ENCODE data around the gene GRIK1.

Gene GRIK1

DNA sequence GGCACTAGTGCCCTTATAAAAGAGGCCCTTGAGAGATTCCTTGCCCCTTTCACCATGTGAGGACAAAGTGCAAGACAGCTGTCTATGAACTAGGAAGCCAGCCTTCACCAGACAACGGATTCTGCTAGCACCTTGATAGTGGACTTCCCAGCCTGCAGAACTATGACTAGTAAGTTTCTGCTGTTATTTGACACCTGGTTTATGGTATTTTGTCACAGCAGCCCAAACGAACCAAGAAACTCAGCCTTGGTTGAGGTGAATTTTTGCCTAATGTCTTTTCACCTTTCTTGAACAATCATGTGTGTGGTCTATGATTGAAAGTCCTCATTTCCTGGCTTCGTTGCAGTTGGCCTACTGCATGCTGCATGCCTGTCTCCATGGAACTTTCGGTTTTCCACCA lies 302.2 kb downstream of the GRIK1 start:
- Histone ChIP-seq H2AK5ac (ENCODE audit: low read length, severe bottlenecking) (peak overlapping the region; percentile 53), H3K79me1 (replicated peaks; ENCODE audit: low read length, poor library complexity, severe bottlenecking) (no peaks in the 10 kb centered on the region), H4K91ac (ENCODE audit: low read length) (no peak overlapping the region), H3K36me3 (ENCODE audit: control insufficient read depth in 1 of 2, insufficient read depth in 2 of 2, low read depth in 1 of 2, low read length in 2 of 2) (no peaks in the 10 kb centered on the region), H3K18ac (ENCODE audit: low read depth in 1 of 2, low read length in 2 of 2) (no peak overlapping the region), H3K4me2 (ENCODE audit: low read length, poor library complexity, severe bottlenecking) (no peak overlapping the region), H3K27me3 (ENCODE audit: control insufficient read depth in 1 of 2, insufficient read depth in 1 of 2, low read length in 2 of 2) (no peaks in the 10 kb centered on the region), H2BK5ac (ENCODE audit: low read depth, low read length, poor library complexity, severe bottlenecking) (no peak overlapping the region), H3K27ac (ENCODE audit: low read length, poor library complexity, severe bottlenecking) (no peak overlapping the region), H3K4me3 (ENCODE audit: insufficient read depth in 1 of 2, low read depth in 1 of 2, low read length in 2 of 2) (no peak overlapping the region), H2BK15ac (ENCODE audit: low read depth, poor library complexity, severe bottlenecking) (no peak overlapping the region), H3K23ac (ENCODE audit: low read length in 2 of 2) (no peak overlapping the region), H3K4me1 (ENCODE audit: control insufficient read depth, insufficient read depth, low read depth, low read length) (peaks cover 2% of the 10 kb centered on the region), H3K4ac (ENCODE audit: low read depth in 1 of 2, low read length in 2 of 2) (no peak overlapping the region), H2BK12ac (ENCODE audit: low read length in 2 of 2) (no peak overlapping the region), H2AFZ (ENCODE audit: low read depth, low read length) (no peak overlapping the region), H3K9me3 (ENCODE audit: control insufficient read depth, low read length) (no peaks in the 10 kb centered on the region), H3K14ac (ENCODE audit: low read length in 2 of 2) (no peak overlapping the region), H3K9ac (ENCODE audit: low read length) (no peak overlapping the region), H4K8ac (ENCODE audit: low read length) (no peak overlapping the region), H2BK120ac (ENCODE audit: low read depth, low read length) (no peak overlapping the region)
- no peak for DNase-seq
- WGBS: 94% methylated on average over 4 of the region's 4 CpGs

DNA sequence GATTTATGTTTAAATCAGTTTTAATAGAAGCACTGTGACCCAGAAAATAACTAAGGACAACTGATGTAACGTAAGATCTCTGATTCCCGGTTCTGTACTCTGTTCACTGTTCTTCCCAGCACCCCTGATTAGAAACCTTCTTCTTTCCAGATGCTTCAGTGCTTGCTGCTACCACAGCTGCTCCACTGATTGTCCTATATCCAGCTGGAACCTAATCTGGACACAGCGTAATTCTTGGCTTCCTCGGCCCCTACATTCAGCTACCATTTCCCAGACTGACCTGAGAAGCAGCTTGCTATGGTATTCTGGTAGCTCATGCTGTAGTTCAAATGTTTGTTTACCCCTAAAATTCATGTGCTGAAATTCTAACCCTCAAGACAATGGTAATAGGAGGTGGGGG lies 302.7 kb downstream of the GRIK1 start:
- no peaks in the 10 kb centered on the region for H3K9me3 ChIP-seq (ENCODE audit: control insufficient read depth, low read length)
- DNase-seq: no peak
- H3K18ac ChIP-seq (ENCODE audit: low read depth in 1 of 2, low read length in 2 of 2): no peak overlapping the region
- no peak overlapping the region for H4K8ac ChIP-seq (ENCODE audit: low read length)
- H3K27ac ChIP-seq (ENCODE audit: low read length, poor library complexity, severe bottlenecking): no peak overlapping the region
- no peaks in the 10 kb centered on the region for H3K79me1 ChIP-seq (replicated peaks; ENCODE audit: low read length, poor library complexity, severe bottlenecking)
- no peak overlapping the region for H2BK12ac ChIP-seq (ENCODE audit: low read length in 2 of 2)
- no peak overlapping the region for H2BK15ac ChIP-seq (ENCODE audit: low read depth, poor library complexity, severe bottlenecking)
- H3K4me1 ChIP-seq (ENCODE audit: control insufficient read depth, insufficient read depth, low read depth, low read length): peaks cover 2% of the 10 kb centered on the region
- no peak overlapping the region for H2BK5ac ChIP-seq (ENCODE audit: low read depth, low read length, poor library complexity, severe bottlenecking)
- H3K4ac ChIP-seq (ENCODE audit: low read depth in 1 of 2, low read length in 2 of 2): no peak overlapping the region
- WGBS: 99% methylated on average over 4 of the region's 4 CpGs
- no peak overlapping the region for H3K14ac ChIP-seq (ENCODE audit: low read length in 2 of 2)
- no peak overlapping the region for H3K4me2 ChIP-seq (ENCODE audit: low read length, poor library complexity, severe bottlenecking)
- H3K36me3 ChIP-seq (ENCODE audit: control insufficient read depth in 1 of 2, insufficient read depth in 2 of 2, low read depth in 1 of 2, low read length in 2 of 2): no peaks in the 10 kb centered on the region
- no peak overlapping the region for H3K9ac ChIP-seq (ENCODE audit: low read length)
- no peak overlapping the region for H4K91ac ChIP-seq (ENCODE audit: low read length)
- no peak overlapping the region for H3K23ac ChIP-seq (ENCODE audit: low read length in 2 of 2)
- H3K27me3 ChIP-seq (ENCODE audit: control insufficient read depth in 1 of 2, insufficient read depth in 1 of 2, low read length in 2 of 2): no peaks in the 10 kb centered on the region
- peak overlapping the region; percentile 53 for H2AK5ac ChIP-seq (ENCODE audit: low read length, severe bottlenecking)
- no peak overlapping the region for H2AFZ ChIP-seq (ENCODE audit: low read depth, low read length)
- no peak overlapping the region for H3K4me3 ChIP-seq (ENCODE audit: insufficient read depth in 1 of 2, low read depth in 1 of 2, low read length in 2 of 2)
- no peak overlapping the region for H2BK120ac ChIP-seq (ENCODE audit: low read depth, low read length)

DNA sequence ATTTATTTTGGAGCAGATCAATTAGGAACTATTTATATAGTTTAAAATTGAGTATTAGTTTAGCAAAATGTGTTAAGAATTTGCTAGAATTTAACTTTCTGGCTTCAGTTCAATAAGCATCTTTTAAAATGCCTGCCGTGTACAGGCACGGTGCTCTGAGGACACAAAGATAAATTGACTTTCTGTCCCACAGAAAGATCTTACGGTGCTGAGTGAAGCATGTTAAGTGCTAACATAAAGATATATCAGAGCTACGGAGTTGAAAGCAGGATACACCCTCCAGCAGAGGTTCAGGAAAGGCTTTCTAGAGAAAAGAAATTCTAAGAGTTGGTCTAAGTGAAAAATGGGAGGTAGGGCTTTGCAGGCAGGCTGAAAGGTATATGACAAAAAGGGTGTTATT lies 305.4 kb downstream of the GRIK1 start:
- no peak overlapping the region for H2AFZ ChIP-seq (ENCODE audit: low read depth, low read length)
- no peak overlapping the region for H3K18ac ChIP-seq (ENCODE audit: low read depth in 1 of 2, low read length in 2 of 2)
- no peaks in the 10 kb centered on the region for H3K36me3 ChIP-seq (ENCODE audit: control insufficient read depth in 1 of 2, insufficient read depth in 2 of 2, low read depth in 1 of 2, low read length in 2 of 2)
- H3K4me2 ChIP-seq (ENCODE audit: low read length, poor library complexity, severe bottlenecking): no peak overlapping the region
- no peak overlapping the region for H3K27ac ChIP-seq (ENCODE audit: low read length, poor library complexity, severe bottlenecking)
- 69% methylated on average over 4 of the region's 4 CpGs for WGBS
- no peaks in the 10 kb centered on the region for H3K27me3 ChIP-seq (ENCODE audit: control insufficient read depth in 1 of 2, insufficient read depth in 1 of 2, low read length in 2 of 2)
- no peak overlapping the region for H3K4me3 ChIP-seq (ENCODE audit: insufficient read depth in 1 of 2, low read depth in 1 of 2, low read length in 2 of 2)
- H2BK15ac ChIP-seq (ENCODE audit: low read depth, poor library complexity, severe bottlenecking): no peak overlapping the region
- H3K4ac ChIP-seq (ENCODE audit: low read depth in 1 of 2, low read length in 2 of 2): no peak overlapping the region
- H3K14ac ChIP-seq (ENCODE audit: low read length in 2 of 2): no peak overlapping the region
- no peak for DNase-seq
- H3K9ac ChIP-seq (ENCODE audit: low read length): no peak overlapping the region
- H2AK5ac ChIP-seq (ENCODE audit: low read length, severe bottlenecking): no peak overlapping the region
- no peak overlapping the region for H2BK5ac ChIP-seq (ENCODE audit: low read depth, low read length, poor library complexity, severe bottlenecking)
- no peak overlapping the region for H4K91ac ChIP-seq (ENCODE audit: low read length)
- H3K23ac ChIP-seq (ENCODE audit: low read length in 2 of 2): no peak overlapping the region
- H2BK12ac ChIP-seq (ENCODE audit: low read length in 2 of 2): no peak overlapping the region
- H3K9me3 ChIP-seq (ENCODE audit: control insufficient read depth, low read length): no peaks in the 10 kb centered on the region
- no peak overlapping the region for H2BK120ac ChIP-seq (ENCODE audit: low read depth, low read length)
- H4K8ac ChIP-seq (ENCODE audit: low read length): no peak overlapping the region
- H3K79me1 ChIP-seq (replicated peaks; ENCODE audit: low read length, poor library complexity, severe bottlenecking): no peaks in the 10 kb centered on the region
- H3K4me1 ChIP-seq (ENCODE audit: control insufficient read depth, insufficient read depth, low read depth, low read length): no peaks in the 10 kb centered on the region

DNA sequence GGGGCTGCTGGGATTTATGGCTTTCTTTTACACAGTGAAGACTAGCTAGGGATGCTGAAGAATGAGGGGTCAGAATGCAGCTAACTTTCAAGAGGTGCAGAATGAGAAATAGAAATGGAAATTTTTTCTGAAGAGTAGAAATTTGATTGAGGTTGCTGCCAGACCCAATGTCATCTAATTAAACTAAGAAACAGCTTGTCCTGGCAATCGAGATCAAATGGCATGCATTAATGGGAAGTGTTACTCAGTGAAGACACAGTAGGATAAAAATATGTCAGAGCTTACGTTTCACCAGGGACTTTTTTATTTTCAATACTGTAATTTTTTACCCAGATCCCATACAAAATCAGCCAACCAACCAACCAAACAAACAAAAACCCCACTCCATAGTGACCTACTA lies 306.0 kb downstream of the GRIK1 start:
- no peak overlapping the region for H3K18ac ChIP-seq (ENCODE audit: low read depth in 1 of 2, low read length in 2 of 2)
- H3K14ac ChIP-seq (ENCODE audit: low read length in 2 of 2): no peak overlapping the region
- no peaks in the 10 kb centered on the region for H3K4me1 ChIP-seq (ENCODE audit: control insufficient read depth, insufficient read depth, low read depth, low read length)
- no peak overlapping the region for H4K8ac ChIP-seq (ENCODE audit: low read length)
- no peak overlapping the region for H3K23ac ChIP-seq (ENCODE audit: low read length in 2 of 2)
- no peak overlapping the region for H4K91ac ChIP-seq (ENCODE audit: low read length)
- H3K9me3 ChIP-seq (ENCODE audit: control insufficient read depth, low read length): no peaks in the 10 kb centered on the region
- no peak for DNase-seq
- no peak overlapping the region for H2AFZ ChIP-seq (ENCODE audit: low read depth, low read length)
- H3K27me3 ChIP-seq (ENCODE audit: control insufficient read depth in 1 of 2, insufficient read depth in 1 of 2, low read length in 2 of 2): no peaks in the 10 kb centered on the region
- H3K4me2 ChIP-seq (ENCODE audit: low read length, poor library complexity, severe bottlenecking): no peak overlapping the region
- H3K9ac ChIP-seq (ENCODE audit: low read length): no peak overlapping the region
- 100% methylated on average over 2 of the region's 2 CpGs for WGBS
- H2BK15ac ChIP-seq (ENCODE audit: low read depth, poor library complexity, severe bottlenecking): no peak overlapping the region
- no peaks in the 10 kb centered on the region for H3K79me1 ChIP-seq (replicated peaks; ENCODE audit: low read length, poor library complexity, severe bottlenecking)
- H3K36me3 ChIP-seq (ENCODE audit: control insufficient read depth in 1 of 2, insufficient read depth in 2 of 2, low read depth in 1 of 2, low read length in 2 of 2): no peaks in the 10 kb centered on the region
- H3K4me3 ChIP-seq (ENCODE audit: insufficient read depth in 1 of 2, low read depth in 1 of 2, low read length in 2 of 2): no peak overlapping the region
- no peak overlapping the region for H2BK5ac ChIP-seq (ENCODE audit: low read depth, low read length, poor library complexity, severe bottlenecking)
- no peak overlapping the region for H2AK5ac ChIP-seq (ENCODE audit: low read length, severe bottlenecking)
- no peak overlapping the region for H3K27ac ChIP-seq (ENCODE audit: low read length, poor library complexity, severe bottlenecking)
- no peak overlapping the region for H2BK12ac ChIP-seq (ENCODE audit: low read length in 2 of 2)
- H3K4ac ChIP-seq (ENCODE audit: low read depth in 1 of 2, low read length in 2 of 2): no peak overlapping the region
- H2BK120ac ChIP-seq (ENCODE audit: low read depth, low read length): no peak overlapping the region

Data from mesenchymal stem cell (in vitro differentiated cells and primary cell).